ENCODE data around the gene HTN1. TPM values are rescaled to one million over a fixed set of nuclear protein-coding genes. Genes with fewer than 3 reads are reported as not detected.
"Not testable (repeated sequence)": the region's sequence is repeated elsewhere in the genome, so short reads cannot be mapped to it uniquely, and the experiment has no call there.

HTN1 gene
- total RNA-seq, 4 donors from 2014 or later: not detected

DNA sequence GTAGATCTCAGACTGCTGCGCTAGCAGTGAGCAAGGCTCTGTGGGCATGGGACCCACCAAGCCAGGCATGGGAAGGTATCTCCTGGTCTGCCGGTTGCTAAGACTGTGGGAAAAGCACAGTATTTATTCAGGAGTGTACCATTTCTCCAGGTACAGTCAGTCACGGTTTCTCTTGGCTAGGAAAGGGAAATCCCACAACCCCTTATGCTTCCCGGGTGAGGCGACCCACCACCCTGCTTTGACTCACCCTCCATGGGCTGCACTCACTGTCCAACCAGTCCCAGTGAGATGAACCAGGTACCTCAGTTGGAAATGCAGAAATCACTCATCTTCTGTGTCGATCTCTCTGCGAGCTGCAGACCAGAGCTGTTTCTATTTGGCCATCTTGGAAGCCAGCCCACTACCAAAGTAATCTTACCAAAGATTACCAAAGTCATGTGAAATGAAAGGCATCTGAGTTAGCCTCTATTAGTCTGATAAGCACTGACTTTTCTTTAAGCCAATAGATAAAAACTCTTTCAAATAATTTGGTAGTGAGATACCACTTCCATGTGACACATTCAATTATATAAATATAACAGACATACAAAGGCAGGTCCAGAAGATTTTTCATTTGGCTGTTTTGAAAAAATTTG lies 8.5 kb upstream of the HTN1 start:
- TF ChIP-seq, protein P1, sequence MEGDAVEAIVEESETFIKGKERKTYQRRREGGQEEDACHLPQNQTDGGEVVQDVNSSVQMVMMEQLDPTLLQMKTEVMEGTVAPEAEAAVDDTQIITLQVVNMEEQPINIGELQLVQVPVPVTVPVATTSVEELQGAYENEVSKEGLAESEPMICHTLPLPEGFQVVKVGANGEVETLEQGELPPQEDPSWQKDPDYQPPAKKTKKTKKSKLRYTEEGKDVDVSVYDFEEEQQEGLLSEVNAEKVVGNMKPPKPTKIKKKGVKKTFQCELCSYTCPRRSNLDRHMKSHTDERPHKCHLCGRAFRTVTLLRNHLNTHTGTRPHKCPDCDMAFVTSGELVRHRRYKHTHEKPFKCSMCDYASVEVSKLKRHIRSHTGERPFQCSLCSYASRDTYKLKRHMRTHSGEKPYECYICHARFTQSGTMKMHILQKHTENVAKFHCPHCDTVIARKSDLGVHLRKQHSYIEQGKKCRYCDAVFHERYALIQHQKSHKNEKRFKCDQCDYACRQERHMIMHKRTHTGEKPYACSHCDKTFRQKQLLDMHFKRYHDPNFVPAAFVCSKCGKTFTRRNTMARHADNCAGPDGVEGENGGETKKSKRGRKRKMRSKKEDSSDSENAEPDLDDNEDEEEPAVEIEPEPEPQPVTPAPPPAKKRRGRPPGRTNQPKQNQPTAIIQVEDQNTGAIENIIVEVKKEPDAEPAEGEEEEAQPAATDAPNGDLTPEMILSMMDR (IDR thresholded peaks at IDR 0.05): no peak
- TF ChIP-seq POLR2A (IDR thresholded peaks at IDR 0.05): no peak
- H3K27me3 ChIP-seq: no peaks in the 10 kb centered on the region
- no peaks in the 10 kb centered on the region for H3K9me3 ChIP-seq
- intact Hi-C loops (cut with DNase I; ENCODE audit: low total_unique reads): no loop called here
- no peak overlapping the region for H3K4me3 ChIP-seq
- no peaks in the 10 kb centered on the region for H3K4me1 ChIP-seq
- H3K36me3 ChIP-seq: no peaks in the 10 kb centered on the region
- no peak overlapping the region for H3K27ac ChIP-seq
- DNase-seq: no peak

DNA sequence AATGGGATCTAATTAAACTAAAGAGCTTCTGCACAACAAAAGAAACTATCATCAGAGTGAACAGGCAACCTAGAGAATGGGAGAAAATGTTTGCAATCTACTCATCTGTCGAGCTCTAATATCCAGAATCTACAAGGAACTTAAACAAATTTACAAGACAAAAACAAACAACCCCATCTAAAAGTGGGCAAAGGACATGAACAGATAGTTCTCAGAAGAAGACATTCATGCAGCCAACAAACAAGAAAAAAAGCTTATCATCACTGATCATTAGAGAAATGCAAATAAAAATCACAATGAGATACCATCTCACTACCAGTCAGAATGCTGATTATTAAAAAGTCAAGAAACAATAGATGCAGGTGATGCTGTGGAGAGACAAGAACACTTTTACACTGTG lies 6.3 kb downstream of the HTN1 start:
- H3K4me3 ChIP-seq; H3K9me3 ChIP-seq; DNase-seq; H3K36me3 ChIP-seq; H3K4me1 ChIP-seq; H3K27ac ChIP-seq; intact Hi-C loops (cut with DNase I; ENCODE audit: low total_unique reads); H3K27me3 ChIP-seq: not testable (repeated sequence)

DNA sequence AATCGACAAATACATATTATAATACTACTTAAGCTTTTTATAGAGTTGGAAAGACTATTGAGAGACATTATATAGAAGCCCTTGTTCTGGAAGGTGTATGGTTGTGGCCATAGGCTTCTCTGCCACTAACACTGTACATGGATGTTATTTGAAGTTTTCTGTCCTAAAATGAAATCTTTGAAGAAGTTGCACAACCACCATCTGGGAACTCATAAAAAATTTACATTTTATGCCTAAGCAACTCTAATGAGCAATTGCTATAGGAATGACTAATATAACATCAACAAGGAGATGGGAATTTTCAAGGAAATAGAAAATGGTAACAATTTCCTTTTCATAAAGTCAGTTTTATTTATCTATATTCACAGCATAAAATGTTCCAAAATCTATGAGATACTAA lies 7.4 kb downstream of the HTN1 start:
- Histone ChIP-seq H3K27me3 (no peaks in the 10 kb centered on the region), H3K9me3 (no peaks in the 10 kb centered on the region), H3K27ac (no peak overlapping the region), H3K4me3 (no peak overlapping the region), H3K4me1 (no peaks in the 10 kb centered on the region), H3K36me3 (no peaks in the 10 kb centered on the region)
- TF ChIP-seq POLR2A (IDR thresholded peaks at IDR 0.05): no peak
- TF ChIP-seq, protein P1 (IDR thresholded peaks at IDR 0.05): no peak
- intact Hi-C loops (cut with DNase I; ENCODE audit: low total_unique reads): no loop called here
- DNase-seq: no peak

DNA sequence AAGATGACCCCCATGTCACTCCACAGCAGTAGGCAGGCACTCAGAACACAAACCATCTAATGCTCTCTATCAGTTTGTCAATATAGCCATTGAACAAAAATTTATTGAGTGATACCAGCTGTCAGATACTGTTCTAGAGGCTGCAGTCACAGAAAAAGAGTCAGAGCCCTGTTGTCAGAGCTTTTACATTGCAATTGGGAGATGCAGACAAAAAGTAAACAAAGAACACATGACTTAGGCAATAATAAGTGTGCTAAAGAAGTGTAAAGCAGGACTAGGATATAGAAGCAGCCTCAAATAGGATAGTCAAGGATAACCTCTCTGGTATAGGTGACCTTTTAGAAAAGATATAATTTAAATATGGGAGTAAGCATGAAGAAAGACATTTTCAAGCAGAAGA lies 8.9 kb downstream of the HTN1 start:
- Histone ChIP-seq H3K4me1 (no peaks in the 10 kb centered on the region), H3K9me3 (no peaks in the 10 kb centered on the region), H3K36me3 (no peaks in the 10 kb centered on the region), H3K27ac (no peak overlapping the region), H3K4me3 (no peak overlapping the region), H3K27me3 (no peaks in the 10 kb centered on the region)
- no peak for DNase-seq
- intact Hi-C loops (cut with DNase I; ENCODE audit: low total_unique reads): no loop called here
- no peak for TF ChIP-seq POLR2A (IDR thresholded peaks at IDR 0.05)
- TF ChIP-seq, protein P1 (IDR thresholded peaks at IDR 0.05): no peak

DNA sequence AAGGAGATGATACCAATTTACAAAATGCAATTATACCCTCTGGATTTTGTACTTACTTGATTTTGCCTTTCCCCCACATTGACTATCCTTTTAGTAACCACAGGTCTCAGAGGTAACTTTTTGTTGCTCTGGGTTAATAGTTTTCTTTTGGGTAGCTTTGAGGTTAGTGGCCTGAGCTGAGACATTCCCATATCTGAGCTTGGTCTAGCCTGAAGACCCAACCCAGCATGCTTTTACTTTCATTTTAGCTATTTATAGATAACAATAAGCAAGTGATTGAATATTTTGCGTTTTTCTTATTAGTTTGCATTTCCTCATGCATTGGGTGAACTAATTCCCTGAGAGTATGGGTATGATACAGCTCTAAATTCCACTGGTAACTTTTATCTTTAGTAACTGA lies 11.8 kb downstream of the HTN1 start:
- no peaks in the 10 kb centered on the region for H3K27me3 ChIP-seq
- H3K9me3 ChIP-seq: no peaks in the 10 kb centered on the region
- TF ChIP-seq, protein P1 (IDR thresholded peaks at IDR 0.05): no peak
- no peak for TF ChIP-seq POLR2A (IDR thresholded peaks at IDR 0.05)
- intact Hi-C loops (cut with DNase I; ENCODE audit: low total_unique reads): no loop called here
- no peak overlapping the region for H3K4me3 ChIP-seq
- H3K36me3 ChIP-seq: no peaks in the 10 kb centered on the region
- no peak for DNase-seq
- H3K27ac ChIP-seq: no peak overlapping the region
- no peaks in the 10 kb centered on the region for H3K4me1 ChIP-seq

DNA sequence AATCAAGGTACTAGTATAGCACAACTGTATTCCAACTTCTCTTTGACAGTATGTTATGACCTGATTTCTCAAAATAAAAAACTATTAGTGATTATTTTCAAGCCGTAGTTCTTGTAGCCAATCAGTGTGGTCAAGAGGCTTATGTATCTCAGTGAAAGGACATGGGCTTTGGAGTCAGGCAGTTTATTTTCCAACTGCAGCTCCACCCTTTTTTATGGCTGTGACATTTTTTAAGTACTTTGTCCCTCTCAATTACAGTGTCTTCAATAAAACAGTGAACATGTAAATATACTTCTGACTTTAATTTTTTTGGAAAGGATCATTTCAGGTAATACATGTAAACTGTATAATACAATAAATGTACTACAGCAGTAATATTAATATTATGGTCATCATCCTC lies 30.0 kb downstream of the HTN1 start:
- intact Hi-C loops (cut with DNase I; ENCODE audit: low total_unique reads): no loop called here
- Histone ChIP-seq H3K9me3 (no peaks in the 10 kb centered on the region), H3K4me3 (no peak overlapping the region), H3K36me3 (no peaks in the 10 kb centered on the region), H3K4me1 (no peaks in the 10 kb centered on the region), H3K27me3 (no peaks in the 10 kb centered on the region), H3K27ac (no peak overlapping the region)
- no peak for DNase-seq
- no peak for TF ChIP-seq POLR2A (IDR thresholded peaks at IDR 0.05)
- TF ChIP-seq, protein P1 (IDR thresholded peaks at IDR 0.05): no peak
